Mesenchymal stem cell (in vitro differentiated cells and primary cell): ENCODE measurements around the gene TMEM9.

Source experiments
- DNase-seq: peaks from one replicate; pipeline ENCODE4 v3.0.0-alpha.2; 2013
- H2AFZ ChIP-seq: one replicate; pipeline ENCODE4 v1.6.1; 2013; ENCODE audit warnings: low read depth, mild to moderate bottlenecking, control low read depth, inconsistent platforms, low read length, moderate library complexity
- H2AK5ac ChIP-seq: 2 replicates; pipeline ENCODE4 v1.6.1; 2013; ENCODE audit warnings: low read length, moderate library complexity, mild to moderate bottlenecking, inconsistent platforms; ENCODE audit not compliant: severe bottlenecking
- H2BK120ac ChIP-seq: one replicate; pipeline ENCODE4 v1.6.1; 2013; ENCODE audit warnings: low read depth, mild to moderate bottlenecking, inconsistent platforms, low read length, moderate library complexity
- H2BK12ac ChIP-seq, 2 experiments: one replicate each; pipeline ENCODE4 v1.6.1; 2013; ENCODE audit warnings: inconsistent platforms in 2 of 2, low read length in 2 of 2, mild to moderate bottlenecking in 2 of 2, moderate library complexity in 2 of 2, control low read depth in 1 of 2
- H2BK15ac ChIP-seq: one replicate; pipeline ENCODE4 v1.6.1; 2013; ENCODE audit warnings: mild to moderate bottlenecking, low read depth, inconsistent platforms; ENCODE audit not compliant: poor library complexity, severe bottlenecking
- H2BK5ac ChIP-seq: 2 replicates; pipeline ENCODE4 v1.6.1; 2013; ENCODE audit warnings: low read depth, mild to moderate bottlenecking, low read length, control low read depth, inconsistent platforms; ENCODE audit not compliant: poor library complexity, severe bottlenecking
- H3K14ac ChIP-seq, 2 experiments: one replicate each; pipeline ENCODE4 v1.6.1; 2013; ENCODE audit warnings: inconsistent platforms in 2 of 2, low read length in 2 of 2, control low read depth in 1 of 2, mild to moderate bottlenecking in 1 of 2, moderate library complexity in 1 of 2
- H3K18ac ChIP-seq, 2 experiments: one replicate each; pipeline ENCODE4 v1.6.1; 2013; ENCODE audit warnings: inconsistent platforms in 2 of 2, low read length in 2 of 2, control low read depth in 1 of 2, low read depth in 1 of 2, mild to moderate bottlenecking in 1 of 2
- H3K23ac ChIP-seq, 2 experiments: one replicate each; pipeline ENCODE4 v1.6.1; 2013; ENCODE audit warnings: inconsistent platforms in 2 of 2, low read length in 2 of 2, mild to moderate bottlenecking in 2 of 2, moderate library complexity in 2 of 2, control low read depth in 1 of 2
- H3K27ac ChIP-seq: 2 replicates; pipeline ENCODE4 v1.5.1; 2013; ENCODE audit warnings: mild to moderate bottlenecking, moderate library complexity, low read length, control low read depth, inconsistent platforms; ENCODE audit not compliant: poor library complexity, severe bottlenecking
- H3K27me3 ChIP-seq, 2 experiments: 2 replicates each; pipeline versions ENCODE4 v1.6.1 to v1.7.0; 2013; ENCODE audit warnings: low read length in 2 of 2, mild to moderate bottlenecking in 2 of 2, moderate library complexity in 2 of 2, control low read depth in 1 of 2, inconsistent platforms in 1 of 2; ENCODE audit not compliant: control insufficient read depth in 1 of 2, insufficient read depth in 1 of 2
- H3K36me3 ChIP-seq, 2 experiments: 2 replicates each; pipeline versions ENCODE4 v1.6.1 to v1.7.0; 2013; ENCODE audit warnings: low read length in 2 of 2, control low read depth in 1 of 2, inconsistent platforms in 1 of 2, low read depth in 1 of 2, mild to moderate bottlenecking in 1 of 2; ENCODE audit not compliant: insufficient read depth in 2 of 2, control insufficient read depth in 1 of 2
- H3K4ac ChIP-seq, 2 experiments: one replicate each; pipeline ENCODE4 v1.6.1; 2013; ENCODE audit warnings: inconsistent platforms in 2 of 2, low read length in 2 of 2, mild to moderate bottlenecking in 2 of 2, moderate library complexity in 2 of 2, control low read depth in 1 of 2, low read depth in 1 of 2
- H3K4me1 ChIP-seq: 2 replicates; pipeline ENCODE4 v1.6.1; 2013; ENCODE audit warnings: low read depth, low read length, control low read depth; ENCODE audit not compliant: control insufficient read depth, insufficient read depth
- H3K4me2 ChIP-seq: 2 replicates; pipeline ENCODE4 v1.6.1; 2013; ENCODE audit warnings: low read length, mild to moderate bottlenecking, inconsistent platforms; ENCODE audit not compliant: poor library complexity, severe bottlenecking
- H3K4me3 ChIP-seq, 2 experiments: 2 replicates each; pipeline versions ENCODE4 v1.5.1 to v1.7.0; 2013; ENCODE audit warnings: low read length in 2 of 2, mild to moderate bottlenecking in 2 of 2, control low read depth in 1 of 2, low read depth in 1 of 2; ENCODE audit not compliant: insufficient read depth in 1 of 2
- H3K79me1 ChIP-seq: replicated peaks from 2 replicates; pipeline ENCODE4 v1.6.1; 2013; ENCODE audit warnings: mild to moderate bottlenecking, control low read depth, low read length, inconsistent platforms; ENCODE audit not compliant: poor library complexity, severe bottlenecking
- H3K9ac ChIP-seq: 2 replicates; pipeline ENCODE4 v1.7.0; 2013; ENCODE audit warnings: mild to moderate bottlenecking, low read length, moderate library complexity
- H3K9me3 ChIP-seq: 2 replicates; pipeline ENCODE4 v1.7.0; 2013; ENCODE audit warnings: mild to moderate bottlenecking, low read length; ENCODE audit not compliant: control insufficient read depth
- H4K8ac ChIP-seq: one replicate; pipeline ENCODE4 v1.6.1; 2013; ENCODE audit warnings: inconsistent platforms, mild to moderate bottlenecking, low read length, moderate library complexity
- H4K91ac ChIP-seq: one replicate; pipeline ENCODE4 v1.6.1; 2013; ENCODE audit warnings: mild to moderate bottlenecking, low read length, inconsistent platforms
- WGBS: methylation state at CpG from one replicate; pipeline ENCODE4 v1.1.7; 2013; ENCODE audit warnings: mixed read lengths; 5-methylcytosine and 5-hydroxymethylcytosine counted together

Gene TMEM9

GRCh38 chr1:201180901-201181300 is 26.6 kb upstream of the TMEM9 start:
- Histone ChIP-seq H3K4ac (no peak overlapping the region), H3K9me3 (peaks cover 8% of the 10 kb centered on the region), H4K8ac (no peak overlapping the region), H3K4me2 (no peak overlapping the region), H3K36me3 (no peaks in the 10 kb centered on the region), H3K14ac (no peak overlapping the region), H3K27ac (no peak overlapping the region), H4K91ac (no peak overlapping the region), H3K4me1 (peaks cover 10% of the 10 kb centered on the region), H2BK120ac (no peak overlapping the region), H2AK5ac (no peak overlapping the region), H3K23ac (no peak overlapping the region), H3K79me1 (no peaks in the 10 kb centered on the region), H2BK5ac (no peak overlapping the region), H3K18ac (no peak overlapping the region), H3K4me3 (no peak overlapping the region), H2BK12ac (no peak overlapping the region), H3K27me3 (peaks cover 0 to 7% of the 10 kb centered on the region in 2 experiments), H3K9ac (no peak overlapping the region), H2AFZ (no peak overlapping the region), H2BK15ac (no peak overlapping the region)
- no peak for DNase-seq
- WGBS, result 98% methylated on average over 6 of the region's 6 CpGs

GRCh38 chr1:201180141-201180540 is 25.9 kb upstream of the TMEM9 start:
- 56% methylated on average over 1 of the region's 1 CpG for WGBS
- no peak overlapping the region for H2BK5ac ChIP-seq

DNA sequence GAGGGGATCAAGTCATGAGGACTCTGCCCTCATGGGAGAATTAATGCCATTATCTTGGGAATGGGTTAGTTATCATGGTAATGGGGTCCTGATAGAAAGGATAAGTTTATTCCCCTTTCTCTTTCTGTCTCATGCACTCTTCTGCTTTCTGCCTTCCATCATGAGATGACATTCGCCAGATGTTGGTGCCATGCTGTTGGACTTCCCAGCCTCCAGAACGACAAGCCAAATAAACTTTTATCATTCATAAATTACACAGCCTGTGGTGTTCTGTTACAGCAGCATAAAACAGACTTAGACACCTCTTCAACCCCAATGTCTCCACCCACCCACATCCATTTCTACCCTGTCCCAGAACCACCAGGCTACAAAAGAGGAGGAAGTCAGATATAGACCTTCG is 24.4 kb upstream of the TMEM9 start:
- peaks cover 0 to 7% of the 10 kb centered on the region in 2 experiments for H3K27me3 ChIP-seq

More at GRCh38 chr1:201180141-201180540, 25.9 kb upstream of the TMEM9 start:
- no peak overlapping the region for H4K8ac ChIP-seq
- no peak overlapping the region for H2AK5ac ChIP-seq
- H2BK15ac ChIP-seq, result no peak overlapping the region
- H3K9me3 ChIP-seq, result peaks cover 8% of the 10 kb centered on the region
- no peak overlapping the region for H3K4me3 ChIP-seq
- H3K14ac ChIP-seq, result no peak overlapping the region
- DNase-seq, result no peak
- no peak overlapping the region for H3K27ac ChIP-seq
- peaks cover 5% of the 10 kb centered on the region for H3K4me1 ChIP-seq
- H3K27me3 ChIP-seq, result peaks cover 0 to 7% of the 10 kb centered on the region in 2 experiments
- no peak overlapping the region for H2BK120ac ChIP-seq
- H2BK12ac ChIP-seq, result no peak overlapping the region
- no peak overlapping the region for H3K18ac ChIP-seq
- H3K79me1 ChIP-seq, result no peaks in the 10 kb centered on the region
- no peaks in the 10 kb centered on the region for H3K36me3 ChIP-seq
- no peak overlapping the region for H3K4me2 ChIP-seq
- H3K9ac ChIP-seq, result no peak overlapping the region
- no peak overlapping the region for H2AFZ ChIP-seq
- H3K23ac ChIP-seq, result no peak overlapping the region
- H3K4ac ChIP-seq, result no peak overlapping the region
- H4K91ac ChIP-seq, result no peak overlapping the region

GRCh38 chr1:201176940-201177339 is 22.7 kb upstream of the TMEM9 start:
- Histone ChIP-seq H3K4me3 (no peak overlapping the region), H4K8ac (no peak overlapping the region), H3K9me3 (peaks cover 8% of the 10 kb centered on the region), H3K18ac (no peak overlapping the region), H3K4ac (no peak overlapping the region), H2BK5ac (no peak overlapping the region), H3K36me3 (no peaks in the 10 kb centered on the region), H2BK15ac (no peak overlapping the region), H3K9ac (no peak overlapping the region), H3K4me2 (no peak overlapping the region), H3K23ac (no peak overlapping the region), H3K14ac (no peak overlapping the region), H2BK12ac (no peak overlapping the region), H2AFZ (no peak overlapping the region), H2BK120ac (no peak overlapping the region), H3K27ac (no peak overlapping the region), H3K4me1 (no peaks in the 10 kb centered on the region), H2AK5ac (no peak overlapping the region), H3K79me1 (no peaks in the 10 kb centered on the region), H4K91ac (no peak overlapping the region), H3K27me3 (peaks cover 0 to 7% of the 10 kb centered on the region in 2 experiments)
- no peak for DNase-seq
- WGBS, result 65% methylated on average over 2 of the region's 2 CpGs

More for the DNA sequence above, 24.4 kb upstream of the TMEM9 start:
- H2AFZ ChIP-seq, result no peak overlapping the region
- H3K9ac ChIP-seq, result no peak overlapping the region
- no peak overlapping the region for H3K4ac ChIP-seq
- no peak overlapping the region for H2BK5ac ChIP-seq
- no peak overlapping the region for H3K4me3 ChIP-seq
- peaks cover 8% of the 10 kb centered on the region for H3K9me3 ChIP-seq
- WGBS, result 63% methylated on average over 3 of the region's 3 CpGs
- no peak overlapping the region for H3K4me2 ChIP-seq
- no peak for DNase-seq
- no peak overlapping the region for H2BK12ac ChIP-seq
- no peaks in the 10 kb centered on the region for H3K36me3 ChIP-seq
- no peak overlapping the region for H4K8ac ChIP-seq
- no peak overlapping the region for H4K91ac ChIP-seq
- H3K4me1 ChIP-seq, result no peaks in the 10 kb centered on the region
- H2AK5ac ChIP-seq, result no peak overlapping the region
- H2BK15ac ChIP-seq, result no peak overlapping the region
- H3K14ac ChIP-seq, result no peak overlapping the region
- H3K23ac ChIP-seq, result no peak overlapping the region
- H2BK120ac ChIP-seq, result no peak overlapping the region
- no peak overlapping the region for H3K27ac ChIP-seq
- H3K79me1 ChIP-seq, result no peaks in the 10 kb centered on the region
- H3K18ac ChIP-seq, result no peak overlapping the region
